AG09319 (cell line): Measurements from ENCODE around the gene IRF1.

ENCODE experiments used
- DNase-seq: peaks from one replicate; pipeline ENCODE4 v3.0.0-alpha.2; 2010; ENCODE audit warnings: low read depth; ENCODE audit errors: extremely low read depth
- CTCF ChIP-seq: IDR thresholded peaks from 2 replicates; pipeline ENCODE4 v1.5.1; 2011; ENCODE audit warnings: low read depth, mild to moderate bottlenecking, inconsistent platforms, low read length, moderate library complexity

Gene IRF1

GRCh38 chr5:132471944-132472343 is 18.6 kb downstream of the IRF1 start:
- no peak for TF ChIP-seq CTCF
- no peak for DNase-seq

DNA sequence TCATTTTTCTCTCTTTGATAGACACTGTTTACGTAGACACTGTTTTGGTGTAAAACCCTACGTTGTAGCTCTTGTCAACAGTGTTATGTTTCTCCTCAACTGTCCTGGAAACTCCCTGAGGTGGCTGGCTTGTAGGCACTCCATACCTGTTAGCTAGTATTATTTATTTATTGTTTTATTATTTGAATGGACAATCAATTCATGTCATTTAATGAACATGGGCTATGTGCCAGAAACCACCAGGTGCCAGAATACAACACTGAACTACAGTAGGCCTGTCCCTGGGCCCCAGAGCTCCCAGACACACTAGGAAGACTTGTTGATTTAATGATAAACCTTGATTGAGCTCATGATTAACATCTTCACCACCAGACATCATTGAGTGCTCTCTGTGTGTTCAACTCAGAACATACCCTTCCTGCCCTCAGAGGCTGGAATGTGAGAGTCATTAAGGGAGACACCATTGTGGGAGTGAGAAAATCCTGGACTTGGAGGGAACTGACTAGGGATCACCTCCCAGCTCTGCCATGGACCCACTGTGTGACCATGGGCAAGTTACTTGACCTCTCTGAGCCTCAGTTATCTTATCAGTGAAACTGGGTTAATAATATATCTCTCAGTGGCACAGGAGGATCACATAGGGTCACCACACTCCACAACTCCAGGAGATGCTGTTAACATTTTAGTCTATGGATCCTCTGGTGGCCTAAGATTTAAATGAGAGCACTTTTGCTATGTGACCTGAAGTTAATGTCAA is 19.2 kb downstream of the IRF1 start:
- TF ChIP-seq CTCF: no peak

DNA sequence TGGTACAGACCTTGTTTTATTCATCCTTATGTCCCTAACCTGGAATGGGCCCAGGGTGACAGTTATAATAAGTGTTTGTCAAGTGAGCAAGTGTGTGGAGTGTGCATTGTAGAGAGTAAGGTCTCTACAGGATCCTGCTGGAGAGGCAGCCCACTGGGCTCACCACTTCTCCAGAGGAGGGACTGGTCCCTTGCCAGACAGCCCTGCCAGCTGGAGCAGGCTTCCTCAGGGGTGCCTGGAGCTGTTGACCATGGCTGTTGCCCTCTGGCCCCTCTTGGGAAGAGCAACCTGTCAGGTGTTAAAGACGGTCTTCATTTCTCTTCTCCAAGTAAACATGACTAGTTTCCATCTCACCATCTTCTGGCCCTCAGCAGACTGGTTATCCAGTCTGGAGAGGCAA is 20.0 kb downstream of the IRF1 start:
- no peak for DNase-seq
- TF ChIP-seq CTCF: no peak

More for the DNA sequence above, 19.2 kb downstream of the IRF1 start:
- DNase-seq: no peak

GRCh38 chr5:132470010-132470392 is 20.6 kb downstream of the IRF1 start:
- TF ChIP-seq CTCF: no peak
- DNase-seq: no peak

- TF ChIP-seq CTCF: no peak
- no peak for DNase-seq
Measured at GRCh38 chr5:132469380-132470009, 21.1 kb downstream of the IRF1 start.

DNA sequence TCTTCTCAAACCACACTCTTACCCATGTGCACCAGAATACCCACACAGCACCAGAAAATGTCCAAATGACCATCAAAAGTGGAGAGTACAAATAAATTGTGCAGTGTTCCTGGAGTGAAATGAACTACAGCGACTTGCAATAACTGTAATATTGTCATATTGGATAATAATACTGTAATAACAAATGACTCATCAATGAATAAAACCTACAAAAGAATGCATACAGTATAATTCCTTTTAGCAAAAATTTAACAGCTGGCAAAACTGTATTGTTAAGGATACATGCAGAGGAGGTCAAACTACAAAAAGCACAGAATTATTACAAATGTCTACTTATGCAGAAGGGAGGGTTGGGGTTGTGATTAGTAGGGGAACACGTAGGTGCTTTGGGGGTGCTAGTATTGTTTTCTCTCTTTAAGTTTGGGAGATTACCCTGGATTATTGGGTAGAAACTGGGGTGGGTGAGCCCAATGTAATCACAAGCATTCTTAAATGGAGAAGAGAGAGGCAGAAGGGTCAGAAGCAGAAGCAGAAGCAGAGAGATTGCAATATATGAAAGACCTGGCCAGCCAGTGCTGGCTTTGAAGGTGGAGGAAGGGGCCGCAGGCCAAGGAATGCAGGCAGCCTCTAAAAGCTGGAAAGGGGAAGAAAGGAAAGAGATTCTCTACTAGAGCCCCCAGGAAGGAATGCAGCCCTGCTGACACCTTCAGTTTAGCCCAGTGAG is 21.8 kb downstream of the IRF1 start:
- no peak for TF ChIP-seq CTCF
- DNase-seq: no peak

DNA sequence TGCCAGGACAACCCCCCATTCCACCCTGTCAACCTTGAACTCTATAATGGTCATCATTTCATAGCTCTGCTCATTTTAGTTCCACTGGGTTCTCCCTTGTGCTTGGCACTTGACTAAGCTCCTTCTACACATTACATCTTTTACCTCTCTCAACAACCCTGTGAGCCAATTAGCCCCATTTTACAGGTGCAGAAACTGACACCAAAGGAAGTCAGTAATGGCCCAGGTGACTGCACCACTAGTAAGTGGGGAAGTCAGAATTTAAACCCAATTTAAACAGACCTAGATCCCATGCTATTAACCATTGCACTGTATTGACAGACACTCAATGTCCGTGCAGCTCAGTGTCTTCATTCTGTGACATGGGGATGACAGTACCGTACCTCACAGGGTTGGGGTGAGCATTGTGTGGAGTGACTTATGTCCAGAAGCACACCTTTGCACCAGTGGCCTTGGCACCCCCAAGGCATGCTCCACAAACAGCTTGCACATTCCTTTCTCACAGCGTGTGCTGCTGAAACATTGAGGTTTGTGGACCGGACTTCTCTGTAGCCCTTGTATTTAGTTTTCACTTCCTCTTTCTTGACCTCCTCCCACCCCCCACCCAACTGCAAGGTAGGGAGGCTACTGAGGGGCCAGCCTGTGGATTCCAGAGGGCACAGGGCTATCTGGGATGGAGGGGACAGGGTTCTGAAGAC is 23.1 kb downstream of the IRF1 start:
- no peak for DNase-seq
- no peak for TF ChIP-seq CTCF
